Tibial nerve (tissue), 3 donors: ENCODE results near the gene GSG1.

Experiments
- POLR2A ChIP-seq, 2 donors: fragments of 450-650 bp; IDR thresholded peaks; one replicate each; pipeline ENCODE4 v1.6.1; 2017; ENCODE audit warnings: antibody characterized with exemption in 2 of 2, mild to moderate bottlenecking in 2 of 2, moderate library complexity in 2 of 2
- TF ChIP-seq, protein P1 (sequence below), 5 experiments: fragments of 200-600 bp in 3 of 5; fragments of 450-650 bp in 2 of 5; sonication (generic) in 3 of 5; IDR thresholded peaks; one replicate each; pipeline ENCODE4 v1.5.1; 2016 to 2019; ENCODE audit warnings: antibody characterized with exemption in 5 of 5, mild to moderate bottlenecking in 3 of 5, moderate library complexity in 2 of 5

DNA sequence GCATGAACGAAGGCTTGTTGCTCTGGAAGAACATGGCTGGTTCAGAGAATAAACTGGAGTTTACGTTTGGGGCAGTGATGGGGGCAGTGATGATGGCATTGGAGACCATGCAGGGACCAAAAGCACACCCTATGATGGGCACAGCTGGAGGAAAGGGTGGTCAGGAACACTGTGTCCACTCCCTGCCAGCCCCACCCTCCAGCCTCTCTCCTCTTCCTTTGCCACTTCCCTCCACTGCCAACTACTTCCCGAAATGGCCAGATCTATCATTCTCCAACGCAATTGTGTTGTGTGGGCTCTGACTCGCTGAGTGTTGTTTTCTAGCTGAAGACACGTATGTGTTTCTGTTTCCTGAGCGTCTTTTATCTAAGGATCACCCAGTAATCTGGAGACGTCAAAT is 39.3 kb upstream of the GSG1 start:
- TF ChIP-seq, protein P1, sequence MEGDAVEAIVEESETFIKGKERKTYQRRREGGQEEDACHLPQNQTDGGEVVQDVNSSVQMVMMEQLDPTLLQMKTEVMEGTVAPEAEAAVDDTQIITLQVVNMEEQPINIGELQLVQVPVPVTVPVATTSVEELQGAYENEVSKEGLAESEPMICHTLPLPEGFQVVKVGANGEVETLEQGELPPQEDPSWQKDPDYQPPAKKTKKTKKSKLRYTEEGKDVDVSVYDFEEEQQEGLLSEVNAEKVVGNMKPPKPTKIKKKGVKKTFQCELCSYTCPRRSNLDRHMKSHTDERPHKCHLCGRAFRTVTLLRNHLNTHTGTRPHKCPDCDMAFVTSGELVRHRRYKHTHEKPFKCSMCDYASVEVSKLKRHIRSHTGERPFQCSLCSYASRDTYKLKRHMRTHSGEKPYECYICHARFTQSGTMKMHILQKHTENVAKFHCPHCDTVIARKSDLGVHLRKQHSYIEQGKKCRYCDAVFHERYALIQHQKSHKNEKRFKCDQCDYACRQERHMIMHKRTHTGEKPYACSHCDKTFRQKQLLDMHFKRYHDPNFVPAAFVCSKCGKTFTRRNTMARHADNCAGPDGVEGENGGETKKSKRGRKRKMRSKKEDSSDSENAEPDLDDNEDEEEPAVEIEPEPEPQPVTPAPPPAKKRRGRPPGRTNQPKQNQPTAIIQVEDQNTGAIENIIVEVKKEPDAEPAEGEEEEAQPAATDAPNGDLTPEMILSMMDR (IDR thresholded peaks at IDR 0.05), result no peak
- TF ChIP-seq POLR2A (IDR thresholded peaks at IDR 0.05), result no peak
